HPDE6-E6E7 (cell line): ENCODE data around the gene FOXO1.

ENCODE experiments used
- DNase-seq: peaks from one replicate; pipeline ENCODE4 v3.0.0; 2011; ENCODE audit warnings: missing footprints; ENCODE audit errors: extremely low spot score

FOXO1 gene

DNA sequence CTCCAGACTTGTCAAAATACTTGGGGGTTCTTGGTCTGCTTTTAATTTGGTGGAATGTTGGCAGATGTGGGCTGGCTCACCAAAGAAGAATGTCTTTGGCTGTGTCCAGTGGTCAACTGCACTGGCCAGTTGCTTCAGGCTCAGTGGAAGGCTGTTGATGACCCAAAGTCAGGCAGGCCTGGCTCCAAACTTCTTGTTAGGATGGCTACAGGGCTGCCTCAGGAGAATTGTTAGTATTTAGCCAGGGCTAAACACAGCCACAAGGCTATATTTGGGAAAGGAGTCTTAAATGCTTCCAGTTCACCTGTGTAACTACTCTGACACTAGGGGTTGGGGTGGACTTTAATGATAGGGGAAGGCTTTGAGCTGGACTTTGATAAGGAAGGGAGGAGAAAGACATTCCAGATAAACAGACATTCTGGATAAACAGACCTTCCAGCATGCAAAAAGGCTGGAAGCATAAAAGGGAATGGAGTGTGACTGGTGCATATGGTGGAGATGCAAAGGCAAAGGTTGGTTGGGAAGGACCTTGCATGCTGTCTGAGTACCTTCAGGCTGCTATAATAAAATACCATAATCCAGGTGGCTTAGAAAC is 116.8 kb downstream of the FOXO1 start:
- no peak for DNase-seq

DNA sequence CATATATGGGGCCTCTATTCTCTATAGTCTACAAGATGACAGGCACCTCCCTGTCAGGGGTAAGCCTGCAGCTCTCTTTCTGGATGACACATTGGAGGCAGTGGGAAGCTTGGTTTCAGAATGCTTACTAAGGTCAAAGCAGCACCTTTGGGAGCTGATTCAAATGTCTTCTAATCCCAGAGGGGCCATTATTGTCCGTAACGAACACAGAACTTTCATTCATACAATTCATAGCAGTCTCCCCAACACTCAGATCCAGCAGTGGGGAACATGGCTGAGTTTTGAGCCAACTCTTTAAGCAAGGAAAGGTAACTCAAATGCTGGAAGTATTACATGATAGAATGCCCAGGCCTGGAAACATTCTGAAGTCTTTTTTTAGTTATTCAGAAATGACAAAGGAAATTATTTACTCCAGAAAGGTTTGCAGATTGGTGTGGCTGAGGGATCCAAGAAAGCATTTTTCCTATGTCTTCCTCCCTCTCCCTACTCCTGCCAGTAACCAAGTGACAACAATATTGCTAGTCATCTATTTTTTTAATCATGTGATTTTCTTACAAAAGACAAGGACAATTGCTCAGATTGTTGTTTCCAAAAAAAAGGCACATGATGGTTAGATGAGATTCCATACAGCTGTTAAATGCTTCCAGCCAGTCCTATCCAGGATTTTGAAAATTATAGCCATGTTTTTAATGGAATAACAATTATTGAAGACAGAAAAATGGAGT is 118.7 kb downstream of the FOXO1 start:
- DNase-seq: no peak

DNA sequence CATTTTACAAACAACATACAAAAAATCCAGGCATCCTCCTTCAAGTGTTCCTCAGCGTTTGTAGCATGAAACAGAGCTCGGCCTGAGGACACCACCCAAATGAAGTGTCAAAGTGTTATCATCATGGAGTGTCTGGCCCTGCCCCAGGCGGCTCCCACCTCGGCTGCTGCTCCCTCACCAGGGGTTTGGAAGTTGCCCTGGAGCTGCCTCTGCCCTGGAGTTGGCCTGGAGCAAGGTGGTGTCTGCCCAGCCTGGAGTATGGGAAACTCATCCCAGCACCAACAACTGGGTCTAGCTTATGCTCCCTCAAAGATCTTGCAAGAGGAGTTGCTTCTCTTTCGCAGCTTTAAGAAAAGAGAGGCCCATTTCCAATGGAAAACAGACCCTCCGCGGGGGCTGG is 120.4 kb downstream of the FOXO1 start:
- no peak for DNase-seq

DNA sequence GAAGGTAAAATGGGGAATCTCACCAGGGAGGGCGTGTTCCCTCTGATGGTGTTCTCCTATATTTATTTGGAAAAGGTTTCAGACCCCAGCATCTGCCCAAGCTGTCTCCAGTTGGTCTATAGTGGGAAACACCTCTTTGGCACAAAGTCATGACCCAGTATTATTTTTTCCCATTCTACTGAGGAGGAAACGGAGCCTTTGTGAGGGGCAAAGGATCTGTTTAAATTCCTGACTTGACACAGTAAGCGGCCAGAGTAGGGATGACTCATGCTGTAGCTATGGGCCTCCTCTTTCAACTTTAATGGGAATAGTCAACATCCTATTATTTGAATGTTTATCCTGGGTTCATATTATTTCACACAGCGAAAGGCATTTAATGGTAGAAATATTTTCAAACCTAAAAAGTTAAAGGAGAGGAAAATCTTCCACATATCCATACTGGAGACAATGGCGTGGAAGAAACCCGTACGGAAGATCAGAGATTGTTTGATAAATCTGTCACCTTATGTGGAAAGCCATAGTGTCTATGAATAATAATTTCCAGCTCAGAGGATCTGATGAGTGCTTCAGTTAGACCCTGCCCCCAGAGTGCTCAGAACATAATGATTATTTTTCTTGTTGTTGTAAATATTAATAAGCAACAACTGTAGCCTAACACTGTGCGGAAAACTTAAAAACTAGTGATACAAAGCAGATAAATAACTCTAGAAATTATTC is 126.0 kb downstream of the FOXO1 start:
- DNase-seq: no peak

DNA sequence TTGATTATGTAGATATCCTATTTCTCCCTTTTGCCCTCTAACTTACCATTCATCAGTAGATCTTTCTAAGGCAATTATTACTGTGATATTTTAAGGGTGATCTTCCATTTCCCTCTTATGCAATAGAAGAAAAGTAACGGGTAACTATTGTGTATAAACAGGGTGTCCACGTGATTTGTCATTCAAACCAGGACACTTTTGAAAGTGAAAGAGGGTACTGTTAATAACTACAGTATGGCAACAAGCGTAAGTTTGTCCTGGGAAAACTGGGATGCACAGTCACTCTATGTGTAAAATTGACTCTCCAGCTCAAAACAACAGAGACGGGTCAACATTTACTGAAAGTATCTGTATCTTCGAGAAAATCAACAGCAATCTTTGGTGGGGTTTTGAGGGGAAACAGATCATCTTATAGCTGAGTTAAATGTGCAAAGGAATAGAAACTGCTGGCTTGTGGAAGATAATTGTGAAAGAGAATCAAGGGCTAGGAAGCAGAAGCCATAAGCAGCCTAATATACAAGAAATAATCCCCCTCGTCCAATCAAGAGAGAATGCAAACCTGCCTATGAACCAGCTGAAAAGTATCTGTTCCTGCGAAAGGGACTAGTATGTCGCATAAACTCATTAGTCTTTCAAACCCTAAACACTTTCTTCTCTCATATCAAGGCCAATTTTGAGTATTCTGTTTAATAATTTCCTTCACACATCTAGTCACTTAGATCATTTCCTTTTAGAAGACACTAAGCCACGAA is 126.7 kb downstream of the FOXO1 start:
- DNase-seq: no peak

DNA sequence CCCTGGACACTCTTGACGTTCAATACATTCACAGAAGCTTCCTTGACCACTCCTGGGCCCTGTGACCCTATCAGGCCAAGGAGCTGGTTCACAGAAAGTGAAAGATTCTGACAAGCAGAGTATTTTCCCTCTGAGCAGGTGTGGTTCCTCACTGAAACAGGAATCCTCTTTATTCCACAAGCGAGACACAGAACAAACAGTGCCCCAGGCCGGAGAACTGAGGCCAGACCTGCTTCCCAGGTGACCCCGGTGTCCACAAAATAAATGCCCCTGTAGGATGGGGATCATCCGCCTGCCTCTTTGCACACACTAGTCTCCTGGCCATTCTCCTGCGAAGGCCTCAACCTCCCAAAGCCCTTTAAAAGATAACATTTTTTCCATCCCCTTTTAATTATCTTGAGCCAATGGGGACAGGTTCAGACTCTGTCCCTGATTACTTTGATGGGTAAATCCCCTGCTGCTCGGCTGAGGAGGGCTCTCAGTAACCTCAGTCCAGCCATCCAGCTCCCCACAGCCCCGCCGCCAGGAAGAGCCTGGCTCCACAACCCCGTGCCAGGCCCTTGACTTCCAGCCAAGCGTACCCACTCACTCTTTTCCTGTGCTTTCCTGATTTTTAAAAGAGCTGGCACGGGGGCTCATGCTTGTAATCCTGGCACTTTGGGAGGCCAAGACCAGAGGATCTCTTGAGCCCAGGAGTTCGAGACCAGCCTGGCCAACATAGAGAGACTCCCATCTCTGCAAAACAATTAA is 129.1 kb downstream of the FOXO1 start:
- no peak for DNase-seq

DNA sequence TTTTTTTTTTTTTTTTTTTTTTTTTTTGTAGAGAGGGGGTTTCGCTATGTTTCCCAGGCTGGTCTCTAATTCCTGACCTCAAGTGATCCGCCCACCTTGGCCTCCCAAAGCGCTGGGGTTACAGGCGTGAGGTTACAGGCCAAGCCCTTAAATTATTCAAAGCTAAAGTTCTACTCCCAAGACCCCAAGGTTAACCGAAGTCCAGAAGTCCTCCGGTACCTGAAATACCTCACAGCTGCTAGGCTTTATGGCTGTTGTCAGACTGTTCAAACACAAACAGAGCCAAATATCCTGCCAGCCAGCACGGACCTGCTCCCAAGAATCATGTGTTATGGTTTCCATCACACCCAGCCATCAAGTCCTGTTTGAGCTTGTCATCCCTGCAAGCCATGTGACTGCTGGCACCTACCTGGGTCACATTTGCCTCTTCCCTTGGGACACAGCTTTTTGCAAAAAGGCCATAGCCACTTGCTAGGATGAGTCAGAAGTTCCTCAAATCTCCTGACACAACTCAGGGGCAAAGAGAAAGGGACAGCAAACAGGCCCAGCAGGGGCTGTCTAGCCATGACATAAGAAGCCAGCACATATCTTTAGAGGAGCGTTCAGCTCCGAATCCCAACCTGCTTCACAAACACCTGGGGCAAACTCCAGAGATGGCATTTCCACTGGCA is 129.9 kb downstream of the FOXO1 start:
- DNase-seq: no peak

DNA sequence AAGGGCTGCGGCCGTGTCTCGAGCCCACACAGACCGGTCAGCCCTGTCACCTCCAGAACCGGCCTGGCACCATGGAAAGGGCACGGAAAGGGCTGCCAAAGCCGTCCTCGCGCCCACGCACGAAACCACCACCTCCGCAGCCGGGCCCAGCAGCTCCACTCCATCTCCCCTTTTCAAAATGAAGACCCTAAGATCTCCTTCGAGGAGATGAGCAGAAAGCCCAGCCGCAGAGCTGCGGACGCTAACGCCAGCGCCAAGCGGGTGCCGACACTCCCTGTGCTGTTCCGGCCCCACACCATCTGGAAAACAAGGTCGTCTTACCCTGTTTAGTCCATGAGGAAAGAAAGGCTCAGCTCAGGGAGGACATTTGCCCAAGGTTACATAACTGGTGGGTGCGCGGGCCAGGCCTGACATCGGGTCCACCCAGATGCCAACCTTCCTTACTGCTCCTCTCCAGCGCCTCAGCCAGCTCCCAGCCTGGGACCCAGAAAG is 131.1 kb downstream of the FOXO1 start:
- DNase-seq: no peak

DNA sequence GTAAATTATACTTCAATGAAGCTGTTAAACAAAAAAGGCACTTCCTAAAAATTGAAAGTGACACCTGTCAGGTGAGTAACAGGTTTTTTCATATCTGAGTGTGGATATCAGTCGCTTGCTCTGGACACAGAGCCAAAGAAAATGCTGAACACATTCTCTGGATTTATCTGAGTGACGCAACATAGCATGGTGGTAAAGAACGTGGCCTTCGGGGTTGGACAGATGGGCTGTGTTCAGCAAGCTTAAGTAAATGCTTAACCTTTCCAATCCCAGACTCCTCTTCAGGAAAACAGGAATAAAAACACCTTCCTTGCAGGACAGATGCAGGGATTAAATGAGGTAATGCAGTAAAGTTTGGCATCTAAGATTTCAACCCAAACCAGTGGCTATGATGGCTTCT is 132.0 kb downstream of the FOXO1 start:
- DNase-seq: no peak

DNA sequence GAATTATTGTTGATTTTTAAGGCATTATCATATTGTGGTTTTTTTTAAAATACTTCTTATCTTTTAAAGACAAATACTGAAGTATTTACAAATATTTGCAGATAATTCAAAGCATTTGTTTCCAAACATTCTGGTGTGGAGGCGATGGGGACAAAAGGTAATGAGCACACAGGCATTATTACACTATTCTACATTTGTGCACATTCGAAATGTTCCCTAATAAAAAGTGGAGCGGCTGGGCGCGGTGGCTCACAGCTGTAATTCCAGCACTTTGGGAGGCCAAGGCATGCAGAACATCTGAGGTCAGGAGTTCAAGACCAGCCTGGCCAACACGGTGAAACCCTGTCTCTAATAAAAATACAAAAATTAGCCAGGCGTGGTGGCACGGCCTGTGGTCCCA is 133.4 kb downstream of the FOXO1 start:
- no peak for DNase-seq

DNA sequence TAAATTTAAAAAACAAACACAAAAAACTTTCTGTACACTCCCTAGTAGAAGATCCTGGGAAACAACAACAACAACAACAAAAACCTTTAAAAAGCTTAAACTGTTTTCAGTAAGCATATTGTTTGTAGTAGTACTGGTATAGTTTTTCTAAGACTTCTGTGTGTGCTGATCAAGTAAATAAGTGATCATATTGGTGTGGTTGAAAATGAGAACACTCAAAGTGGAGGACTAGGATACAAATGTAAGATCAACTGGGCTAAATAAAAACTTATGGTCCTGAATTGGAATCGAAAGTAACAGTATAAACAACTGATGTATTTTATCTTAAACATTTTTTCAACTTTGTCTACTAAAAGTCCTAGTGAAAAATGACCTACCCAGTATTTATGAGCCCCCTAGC is 135.5 kb downstream of the FOXO1 start:
- no peak for DNase-seq

DNA sequence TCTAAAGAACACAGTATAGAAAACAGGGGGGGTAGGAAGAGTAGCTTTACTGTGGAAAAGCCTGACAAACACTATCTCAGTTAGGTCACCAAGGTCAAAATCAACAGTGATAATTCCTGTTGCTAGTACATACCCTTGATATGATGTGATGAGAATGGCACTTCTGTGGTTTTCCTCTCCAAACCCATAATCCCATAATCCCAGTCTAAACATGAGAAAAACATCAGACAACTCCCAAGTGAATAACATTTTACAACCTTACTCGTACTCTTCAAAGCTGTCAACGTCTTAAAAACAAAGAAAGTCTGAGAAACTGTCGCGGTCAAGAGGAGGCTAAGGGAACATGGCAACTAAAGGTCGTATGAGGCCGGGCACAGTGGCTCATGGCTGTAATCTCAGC is 137.6 kb downstream of the FOXO1 start:
- no peak for DNase-seq

DNA sequence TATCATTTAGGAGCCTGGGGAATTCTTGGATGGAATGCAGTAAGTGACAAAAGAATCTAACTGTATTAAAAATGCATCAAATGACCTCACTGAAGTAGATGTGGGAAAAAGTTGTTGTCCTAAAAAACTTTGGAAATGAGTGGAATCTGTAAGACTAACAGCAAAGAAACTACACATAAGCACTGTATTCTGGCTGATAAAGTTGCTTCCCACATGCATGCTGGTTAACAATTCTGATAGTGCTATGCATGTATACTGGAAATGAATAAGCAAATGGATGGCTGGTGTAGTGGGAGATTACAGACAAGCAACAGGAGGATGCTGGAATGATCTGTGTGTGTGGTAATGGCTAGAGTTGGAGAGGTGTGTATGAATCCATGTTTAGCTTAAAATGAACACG is 138.5 kb downstream of the FOXO1 start:
- no peak for DNase-seq

DNA sequence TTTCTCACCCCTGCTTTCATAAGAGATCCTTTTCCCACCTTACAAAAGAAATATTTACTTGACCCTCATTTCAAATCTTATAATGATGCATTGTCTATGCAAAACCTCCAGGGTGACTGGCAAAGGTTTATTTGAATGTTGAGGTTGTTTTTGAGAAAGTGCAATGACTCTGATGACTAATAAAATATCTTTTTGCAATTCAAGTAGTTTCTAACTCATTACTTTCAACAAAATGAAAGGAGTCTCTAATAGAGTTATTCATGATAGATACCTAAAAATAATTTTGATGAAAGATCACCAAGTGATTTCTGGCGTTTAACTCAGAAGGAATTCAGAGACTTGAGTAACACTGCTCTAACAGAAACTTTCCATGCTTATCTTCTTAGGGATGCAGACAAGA is 144.2 kb downstream of the FOXO1 start:
- no peak for DNase-seq

DNA sequence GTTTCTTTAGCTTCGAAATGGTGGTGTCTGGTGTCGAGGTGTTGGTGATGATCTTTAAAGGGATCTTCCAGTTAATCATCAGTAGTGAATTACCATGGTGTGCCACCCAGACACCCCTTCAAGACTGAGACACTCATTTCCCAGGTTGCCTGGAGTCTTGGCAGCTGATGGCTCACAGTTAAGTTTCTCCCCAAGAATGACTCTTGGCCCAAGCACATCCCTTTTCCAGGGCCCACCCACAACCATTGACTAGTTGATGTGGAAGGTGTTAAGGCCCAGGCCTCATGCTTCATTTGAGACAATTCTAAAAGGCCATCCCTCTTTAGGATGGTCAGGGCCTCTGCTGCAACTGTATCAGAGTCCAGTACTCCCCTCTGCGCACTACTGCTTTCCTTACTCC is 145.5 kb downstream of the FOXO1 start:
- no peak for DNase-seq

DNA sequence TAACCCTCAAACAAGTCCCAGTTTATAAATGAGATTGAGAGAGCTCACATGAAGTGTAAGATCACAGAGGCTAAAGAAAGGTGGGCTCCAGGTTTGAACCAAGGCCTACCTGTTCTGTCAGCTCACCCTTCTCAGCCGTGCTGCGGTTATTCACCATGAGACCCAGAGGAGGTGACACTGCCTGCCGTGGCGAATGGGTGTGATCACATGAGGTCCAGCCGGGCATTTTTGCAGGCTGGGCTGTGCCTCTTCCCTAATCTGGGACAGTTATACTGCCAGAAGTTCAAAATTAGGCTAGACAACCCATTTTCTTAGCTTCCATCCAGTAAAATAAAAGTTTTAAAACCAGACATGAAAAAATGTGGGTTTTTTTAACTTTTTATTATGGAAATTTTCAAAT is 146.8 kb downstream of the FOXO1 start:
- DNase-seq: no peak

DNA sequence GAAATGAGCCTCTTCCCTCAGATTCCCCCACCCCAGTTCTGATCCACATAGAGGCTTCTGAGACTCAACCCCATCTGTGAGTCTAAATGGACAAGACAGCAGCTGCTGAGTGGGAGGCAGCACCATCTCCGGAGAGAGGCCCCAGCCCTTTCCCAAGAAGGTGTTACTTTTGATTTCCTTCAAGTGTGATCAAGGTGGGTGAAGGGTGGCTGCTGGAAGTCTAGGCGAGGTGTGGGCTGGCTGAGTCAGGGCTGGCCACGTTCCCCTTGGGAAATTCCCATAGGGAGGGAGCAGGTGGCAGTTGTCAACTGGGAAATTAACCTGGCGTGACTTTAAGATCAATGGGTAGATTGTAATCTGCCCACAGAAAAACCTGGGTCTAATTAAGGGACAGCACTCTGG is 148.0 kb downstream of the FOXO1 start:
- DNase-seq: no peak

DNA sequence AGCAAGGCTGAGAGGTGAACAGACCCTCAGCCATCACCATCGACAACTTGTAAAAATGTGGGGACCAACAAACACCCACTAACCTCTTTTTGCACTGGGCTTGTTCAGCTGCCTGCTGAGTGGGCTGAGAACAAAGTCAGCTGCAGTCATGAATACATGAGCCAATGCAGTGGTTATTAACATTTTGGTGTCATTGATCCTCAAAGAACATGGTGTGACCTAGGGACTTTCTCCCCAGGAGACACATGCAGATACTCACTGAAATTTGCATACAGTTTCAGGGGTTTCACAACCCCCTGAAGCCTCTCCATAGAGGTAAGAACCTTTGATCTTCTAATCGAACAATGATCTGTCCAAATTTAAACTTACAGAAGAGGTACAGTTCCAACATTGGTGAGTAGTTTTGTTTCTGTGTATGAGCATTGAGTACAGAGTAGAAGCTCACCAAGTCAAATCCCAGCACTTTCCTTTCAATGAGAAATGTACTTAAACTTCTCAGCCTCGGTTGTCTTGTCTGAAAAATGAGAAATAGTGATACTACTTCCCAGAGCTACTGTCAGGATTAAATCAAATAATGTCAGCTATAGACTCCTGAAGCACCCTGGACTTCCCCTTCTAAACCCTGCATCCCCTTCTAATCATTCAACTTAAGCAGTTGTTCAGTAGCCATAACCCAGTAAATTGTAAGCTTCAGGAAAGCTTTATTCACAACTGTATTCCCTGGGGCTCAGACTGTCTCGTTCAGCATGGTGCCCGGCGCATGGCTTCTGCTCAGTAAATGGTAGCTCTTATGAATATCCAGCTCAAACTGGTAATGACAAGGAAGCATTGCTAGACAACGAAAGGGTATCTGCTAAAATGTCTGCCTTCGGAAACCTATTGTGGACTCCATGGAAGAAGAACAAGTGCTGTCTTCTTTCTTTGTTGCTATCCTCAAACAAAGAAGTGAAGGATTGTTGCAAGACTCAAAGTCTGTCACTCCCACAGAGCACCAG is 148.7 kb downstream of the FOXO1 start:
- no peak for DNase-seq

DNA sequence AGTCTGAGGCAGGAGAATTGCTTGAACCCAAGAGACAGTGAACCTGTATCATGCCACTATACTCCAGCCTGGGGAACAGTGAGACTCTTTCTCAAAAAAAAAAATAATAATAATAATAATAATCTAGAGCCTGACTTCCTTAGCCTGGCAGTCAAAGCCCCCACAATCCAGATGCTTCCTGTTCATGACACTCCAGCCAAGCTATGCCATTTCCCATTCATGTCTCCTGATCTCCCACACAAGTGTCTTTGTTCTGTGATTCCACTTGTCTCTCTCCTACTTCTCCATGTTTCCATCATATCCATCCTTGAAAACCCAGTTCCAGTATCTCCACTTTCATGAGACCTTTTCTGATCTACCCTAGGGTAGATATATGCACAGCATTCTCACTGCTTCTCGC is 150.7 kb downstream of the FOXO1 start:
- DNase-seq: no peak

DNA sequence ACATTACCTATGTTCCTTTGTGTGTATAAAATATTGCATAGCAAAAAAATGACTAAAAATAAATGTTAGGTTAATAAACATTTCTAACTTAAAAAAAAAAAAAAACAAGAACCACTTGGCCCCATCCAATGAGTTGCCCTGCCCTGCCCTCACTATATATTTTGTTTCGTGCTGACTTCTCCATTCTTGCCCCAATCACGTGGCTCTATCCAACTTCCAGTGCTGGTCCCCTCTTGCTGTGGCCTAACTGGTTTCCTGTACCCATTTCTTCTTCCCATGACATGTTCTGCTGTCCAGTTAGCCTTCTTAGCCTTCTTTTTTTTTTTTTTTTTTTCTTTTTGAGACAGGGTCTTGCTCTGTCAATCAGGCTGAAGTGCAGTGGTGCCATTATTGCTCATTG is 151.6 kb downstream of the FOXO1 start:
- no peak for DNase-seq
